Osteocyte (in vitro differentiated cells): ENCODE results near the gene PARD3B. TPM values are rescaled to one million over a fixed set of nuclear protein-coding genes. Genes with fewer than 3 reads are reported as not detected.

ENCODE experiments used
- DNase-seq: peaks from one replicate; pipeline ENCODE4 v3.0.0; 2021; ENCODE audit warnings: mixed read lengths; ENCODE audit not compliant: unreplicated experiment; ENCODE audit errors: extremely low spot score
- H3K27ac Mint-ChIP-seq: one replicate; pipeline ENCODE4 v1.8.0; 2021; ENCODE audit warnings: mild to moderate bottlenecking, mixed read lengths; ENCODE audit not compliant: unreplicated experiment
- H3K27me3 Mint-ChIP-seq: one replicate; pipeline ENCODE4 v1.8.0; 2021; ENCODE audit warnings: mixed read lengths; ENCODE audit not compliant: unreplicated experiment
- H3K36me3 Mint-ChIP-seq: one replicate; pipeline ENCODE4 v1.8.0; 2021; ENCODE audit warnings: mixed read lengths; ENCODE audit not compliant: unreplicated experiment
- H3K4me1 Mint-ChIP-seq: one replicate; pipeline ENCODE4 v1.8.0; 2021; ENCODE audit warnings: mixed read lengths; ENCODE audit not compliant: unreplicated experiment
- H3K4me3 Mint-ChIP-seq: one replicate; pipeline ENCODE4 v1.8.0; 2021; ENCODE audit warnings: mild to moderate bottlenecking, moderate library complexity, mixed read lengths; ENCODE audit not compliant: unreplicated experiment
- H3K9me3 Mint-ChIP-seq: one replicate; pipeline ENCODE4 v1.8.0; 2021; ENCODE audit warnings: mixed read lengths; ENCODE audit not compliant: unreplicated experiment
- CTCF ChIP-seq: fragments of 200-600 bp; sonication (generic); IDR thresholded peaks from 2 replicates; pipeline ENCODE4 v1.5.0; 2021; ENCODE audit warnings: antibody characterized with exemption, mild to moderate bottlenecking, moderate library complexity
- total RNA-seq: library from RNA; stranded (reverse); gene quantifications from 2 replicates; pipeline ENCODE4 v1.2.1, GENCODE V29; 2021

The PARD3B gene
- total RNA-seq, 1 donor from 2014 or later, result 26.7 TPM

- Mint-ChIP-seq H3K9me3 (no peaks in the 10 kb centered on the region), H3K36me3 (no peaks in the 10 kb centered on the region), H3K4me1 (peaks cover 7% of the 10 kb centered on the region), H3K27me3 (no peaks in the 10 kb centered on the region), H3K27ac (no peak overlapping the region), H3K4me3 (no peak overlapping the region)
- DNase-seq, result no peak
- no peak for TF ChIP-seq CTCF
Observed at GRCh38 chr2:204504594-204504993, 40.7 kb upstream of the PARD3B start.

GRCh38 chr2:204505488-204505887 is 39.8 kb upstream of the PARD3B start:
- no peak for TF ChIP-seq CTCF
- H3K27ac Mint-ChIP-seq, result no peak overlapping the region
- peaks cover 7% of the 10 kb centered on the region for H3K4me1 Mint-ChIP-seq
- H3K4me3 Mint-ChIP-seq, result no peak overlapping the region
- no peaks in the 10 kb centered on the region for H3K36me3 Mint-ChIP-seq
- H3K27me3 Mint-ChIP-seq, result no peaks in the 10 kb centered on the region
- no peak for DNase-seq
- no peaks in the 10 kb centered on the region for H3K9me3 Mint-ChIP-seq

- no peak for TF ChIP-seq CTCF
- Mint-ChIP-seq H3K36me3 (no peaks in the 10 kb centered on the region), H3K9me3 (no peaks in the 10 kb centered on the region), H3K4me1 (peaks cover 10% of the 10 kb centered on the region), H3K27ac (no peak overlapping the region), H3K4me3 (no peak overlapping the region), H3K27me3 (no peaks in the 10 kb centered on the region)
- DNase-seq, result no peak
Observed at GRCh38 chr2:204505946-204506345, 39.3 kb upstream of the PARD3B start.

GRCh38 chr2:204507636-204508035 is 37.6 kb upstream of the PARD3B start:
- H3K4me3 Mint-ChIP-seq, result no peak overlapping the region
- TF ChIP-seq CTCF, result no peak
- H3K4me1 Mint-ChIP-seq, result peaks cover 17% of the 10 kb centered on the region
- no peaks in the 10 kb centered on the region for H3K36me3 Mint-ChIP-seq
- H3K27me3 Mint-ChIP-seq, result no peaks in the 10 kb centered on the region
- no peak overlapping the region for H3K27ac Mint-ChIP-seq
- H3K9me3 Mint-ChIP-seq, result no peaks in the 10 kb centered on the region
- DNase-seq, result no peak

- no peak for DNase-seq
- Mint-ChIP-seq H3K4me3 (no peak overlapping the region), H3K27ac (no peak overlapping the region), H3K9me3 (no peaks in the 10 kb centered on the region), H3K4me1 (peaks cover 12% of the 10 kb centered on the region), H3K36me3 (no peaks in the 10 kb centered on the region), H3K27me3 (no peaks in the 10 kb centered on the region)
- no peak for TF ChIP-seq CTCF
Observed at GRCh38 chr2:204510709-204511420, 34.4 kb upstream of the PARD3B start.
